GM21786 (cell line): ENCODE measurements around the gene P4HA1.

Experiments used
- ATAC-seq: cut with Tn5 transposase; IDR thresholded peaks from one replicate; pipeline ENCODE4 v1.9.1; 2021; ENCODE audit not compliant: unreplicated experiment

P4HA1 gene

GRCh38 chr10:73094986-73095480 is 1.6 kb downstream of the P4HA1 start:
- no peak for ATAC-seq

- no peak for ATAC-seq
These were observed 2.5 kb downstream of the P4HA1 start for GRCh38 chr10:73093922-73094850.

- ATAC-seq: no peak
These were observed 3.8 kb downstream of the P4HA1 start for GRCh38 chr10:73092830-73093229.

GRCh38 chr10:73088304-73088703 is 8.4 kb downstream of the P4HA1 start:
- no peak for ATAC-seq

GRCh38 chr10:73086816-73087215 is 9.8 kb downstream of the P4HA1 start:
- no peak for ATAC-seq

- ATAC-seq: no peak
These were observed 12.5 kb downstream of the P4HA1 start for GRCh38 chr10:73084209-73084608.

GRCh38 chr10:73083221-73083620 is 13.4 kb downstream of the P4HA1 start:
- no peak for ATAC-seq

- peak; percentile 74 for ATAC-seq
These were observed 16.7 kb downstream of the P4HA1 start for GRCh38 chr10:73079779-73080541.

- ATAC-seq: no peak
These were observed 20.1 kb downstream of the P4HA1 start for GRCh38 chr10:73076360-73077183.

- ATAC-seq: no peak
These were observed 20.8 kb downstream of the P4HA1 start for GRCh38 chr10:73075829-73076228.

GRCh38 chr10:73073627-73074026 is 23.0 kb downstream of the P4HA1 start:
- ATAC-seq: no peak

- ATAC-seq: no peak
These were observed 31.2 kb downstream of the P4HA1 start for GRCh38 chr10:73065441-73065840.

GRCh38 chr10:73061743-73062142 is 34.9 kb downstream of the P4HA1 start:
- ATAC-seq: no peak

- no peak for ATAC-seq
These were observed 35.7 kb downstream of the P4HA1 start for GRCh38 chr10:73060738-73061635.

- ATAC-seq: no peak
These were observed 36.5 kb downstream of the P4HA1 start for GRCh38 chr10:73060173-73060572.

GRCh38 chr10:73058057-73058591 is 38.5 kb downstream of the P4HA1 start:
- ATAC-seq: no peak

GRCh38 chr10:73054286-73054685 is 42.4 kb downstream of the P4HA1 start:
- peak; percentile 90 for ATAC-seq

GRCh38 chr10:73053275-73053674 is 43.4 kb downstream of the P4HA1 start:
- ATAC-seq: no peak

GRCh38 chr10:73044378-73045285 is 52.0 kb downstream of the P4HA1 start:
- ATAC-seq: no peak
